Measurements from ENCODE around the gene RPS15.

GRCh38 chr19:1410789-1411188 is 27.4 kb upstream of the RPS15 start:
- TF ChIP-seq POLR2A (IDR thresholded peaks at IDR 0.05; ENCODE audit: low read depth): no peak
- no peak for TF ChIP-seq CTCF (IDR thresholded peaks at IDR 0.05)

Measured in esophagus muscularis mucosa (tissue), 3 donors.